PC-3 (cell line): ENCODE measurements around the gene IMP3.

Experiments used
- CTCF ChIP-seq: fragments of 300-600 bp; sonication (generic); conservative IDR thresholded peaks from 2 replicates; pipeline ENCODE4 v1.5.1; 2017; ENCODE audit warnings: antibody characterized with exemption, low read depth, mild to moderate bottlenecking, low read length
- EZH2 ChIP-seq: fragments of 300-600 bp; sonication (generic); IDR thresholded peaks from one replicate; pipeline ENCODE4 v1.6.1; 2017; ENCODE audit warnings: antibody characterized with exemption, mild to moderate bottlenecking, low read length; ENCODE audit not compliant: unreplicated experiment
- EZH2phosphoT487 ChIP-seq: fragments of 300-600 bp; sonication (generic); IDR thresholded peaks from 2 replicates; pipeline ENCODE4 v1.6.1; 2018; ENCODE audit warnings: mild to moderate bottlenecking, antibody characterized with exemption, low read length, borderline replicate concordance

GRCh38 chr15:75661100-75661755 is 21.2 kb upstream of the IMP3 start:
- no peak for TF ChIP-seq CTCF
- no peak for TF ChIP-seq EZH2
- TF ChIP-seq EZH2phosphoT487, result no peak
